OCI-LY1 (cell line): Measurements from ENCODE around the gene SCART1.

Experiments used
- H2AFZ ChIP-seq: fragments of 200-600 bp; sonication (generic), shearing (Covaris generic); 2 replicates; pipeline ENCODE4 v1.6.0; 2014; ENCODE audit warnings: antibody characterized with exemption, mild to moderate bottlenecking, low read length
- H3F3A ChIP-seq: fragments of 200-600 bp; sonication (generic), shearing (Covaris generic); 2 replicates; pipeline ENCODE4 v1.6.0; 2014; ENCODE audit warnings: mild to moderate bottlenecking, antibody characterized with exemption, low read length, moderate library complexity; ENCODE audit not compliant: insufficient read depth
- H3K27ac ChIP-seq: fragments of 200-600 bp; sonication (generic); 2 replicates; pipeline ENCODE4 v1.5.1; 2014; ENCODE audit warnings: low read length, mixed run types, mild to moderate bottlenecking, low read depth; ENCODE audit not compliant: poor library complexity, severe bottlenecking
- H3K27me3 ChIP-seq: fragments of 200-600 bp; sonication (generic); 2 replicates; pipeline ENCODE4 v1.6.0; 2014; ENCODE audit warnings: antibody characterized with exemption, mild to moderate bottlenecking, low read length, moderate library complexity; ENCODE audit not compliant: insufficient read depth
- H3K36me3 ChIP-seq: fragments of 200-600 bp; sonication (generic); 2 replicates; pipeline ENCODE4 v1.6.1; 2014; ENCODE audit warnings: mild to moderate bottlenecking, antibody characterized with exemption, low read length, moderate library complexity, mixed read lengths; ENCODE audit not compliant: insufficient read depth
- H3K4me1 ChIP-seq: fragments of 200-600 bp; sonication (generic); 2 replicates; pipeline ENCODE4 v1.5.1; 2014; ENCODE audit warnings: mild to moderate bottlenecking, low read length, moderate library complexity; ENCODE audit not compliant: insufficient read depth, severe bottlenecking
- H3K4me2 ChIP-seq: fragments of 200-600 bp; sonication (generic), shearing (Covaris generic); 2 replicates; pipeline ENCODE4 v1.6.1; 2014; ENCODE audit warnings: low read length
- H3K4me3 ChIP-seq: fragments of 200-600 bp; sonication (generic); 2 replicates; pipeline ENCODE4 v1.5.1; 2014; ENCODE audit warnings: low read length, low read depth, mild to moderate bottlenecking, mixed read lengths; ENCODE audit not compliant: poor library complexity, severe bottlenecking
- H3K79me2 ChIP-seq: fragments of 200-600 bp; shearing (Covaris generic); 2 replicates; pipeline ENCODE4 v1.6.1; 2016; ENCODE audit warnings: mixed run types, low read length, mixed read lengths; ENCODE audit not compliant: insufficient read depth
- H3K9ac ChIP-seq: fragments of 200-600 bp; sonication (generic), shearing (Covaris generic); 2 replicates; pipeline ENCODE4 v1.6.1; 2014; ENCODE audit warnings: mild to moderate bottlenecking, low read length, mixed read lengths
- H3K9me2 ChIP-seq: fragments of 200-600 bp; sonication (generic), shearing (Covaris generic); 2 replicates; pipeline ENCODE4 v1.6.1; 2014; ENCODE audit warnings: low read depth, mild to moderate bottlenecking, low read length, mixed read lengths
- H3K9me3 ChIP-seq: fragments of 200-600 bp; shearing (Covaris generic); 2 replicates; pipeline ENCODE4 v1.6.1; 2014; ENCODE audit warnings: low read length, mixed read lengths
- H4K20me1 ChIP-seq: fragments of 200-600 bp; sonication (generic), shearing (Covaris generic); 2 replicates; pipeline ENCODE4 v1.6.0; 2016; ENCODE audit warnings: mild to moderate bottlenecking, low read length; ENCODE audit not compliant: insufficient read depth
- EZH2 ChIP-seq: fragments of 200-600 bp; sonication (generic), shearing (Covaris generic); IDR thresholded peaks from 2 replicates; pipeline ENCODE4 v1.8.0; 2017; ENCODE audit warnings: borderline replicate concordance, mixed run types, mild to moderate bottlenecking, antibody characterized with exemption, low read length, moderate library complexity, mixed read lengths
- TF ChIP-seq, protein P1 (sequence below): fragments of 200-600 bp; sonication (generic), shearing (Covaris generic); IDR thresholded peaks from 2 replicates; pipeline ENCODE4 v1.5.1; 2017; ENCODE audit warnings: mild to moderate bottlenecking, antibody characterized with exemption, low read length, moderate library complexity, mixed read lengths

Gene SCART1

DNA sequence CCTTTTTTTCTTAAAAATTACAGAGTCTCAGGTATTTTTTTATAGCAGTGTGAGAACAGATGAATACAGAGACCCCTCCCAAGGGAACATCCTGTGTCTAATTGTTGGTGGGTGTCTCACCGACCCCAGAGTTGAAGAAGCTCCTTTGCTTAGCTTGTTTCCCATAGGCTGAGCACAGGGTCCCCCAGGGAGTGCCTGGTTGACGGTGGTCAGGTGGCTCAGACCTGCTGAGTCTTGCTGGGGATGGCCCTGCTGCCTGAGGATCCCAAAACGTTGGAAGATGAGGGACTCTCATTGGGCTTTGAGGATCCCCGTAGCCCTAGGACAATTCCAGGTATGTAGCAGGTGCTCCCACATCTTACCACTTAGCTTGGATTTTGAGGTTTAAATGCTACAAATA, 19.5 kb downstream of the SCART1 start:
- Histone ChIP-seq H3K9me3 (no peaks in the 10 kb centered on the region), H3K9me2 (no peaks in the 10 kb centered on the region)
- TF ChIP-seq EZH2: no peak
- TF ChIP-seq, protein P1, sequence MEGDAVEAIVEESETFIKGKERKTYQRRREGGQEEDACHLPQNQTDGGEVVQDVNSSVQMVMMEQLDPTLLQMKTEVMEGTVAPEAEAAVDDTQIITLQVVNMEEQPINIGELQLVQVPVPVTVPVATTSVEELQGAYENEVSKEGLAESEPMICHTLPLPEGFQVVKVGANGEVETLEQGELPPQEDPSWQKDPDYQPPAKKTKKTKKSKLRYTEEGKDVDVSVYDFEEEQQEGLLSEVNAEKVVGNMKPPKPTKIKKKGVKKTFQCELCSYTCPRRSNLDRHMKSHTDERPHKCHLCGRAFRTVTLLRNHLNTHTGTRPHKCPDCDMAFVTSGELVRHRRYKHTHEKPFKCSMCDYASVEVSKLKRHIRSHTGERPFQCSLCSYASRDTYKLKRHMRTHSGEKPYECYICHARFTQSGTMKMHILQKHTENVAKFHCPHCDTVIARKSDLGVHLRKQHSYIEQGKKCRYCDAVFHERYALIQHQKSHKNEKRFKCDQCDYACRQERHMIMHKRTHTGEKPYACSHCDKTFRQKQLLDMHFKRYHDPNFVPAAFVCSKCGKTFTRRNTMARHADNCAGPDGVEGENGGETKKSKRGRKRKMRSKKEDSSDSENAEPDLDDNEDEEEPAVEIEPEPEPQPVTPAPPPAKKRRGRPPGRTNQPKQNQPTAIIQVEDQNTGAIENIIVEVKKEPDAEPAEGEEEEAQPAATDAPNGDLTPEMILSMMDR: no peak

DNA sequence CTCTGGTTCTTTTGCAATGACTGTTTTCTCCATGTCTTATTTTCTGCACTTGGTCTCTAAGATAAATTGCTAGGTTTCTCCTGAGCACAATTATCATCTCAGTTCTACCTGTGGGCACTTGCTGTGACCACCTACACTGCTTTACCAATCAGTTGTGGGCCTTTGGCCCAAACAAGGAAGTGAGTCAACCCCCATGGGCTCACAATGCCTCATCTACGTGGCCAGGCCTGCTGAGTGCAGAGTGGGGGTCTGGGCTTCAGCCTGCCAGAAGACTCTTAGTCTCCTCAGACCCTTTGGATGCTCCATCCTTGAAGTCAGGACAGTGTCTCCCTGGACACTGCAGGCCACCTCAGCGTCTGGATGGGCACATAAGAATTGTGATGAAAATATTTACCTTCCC, 20.3 kb downstream of the SCART1 start:
- H2AFZ ChIP-seq: no peak overlapping the region
- no peaks in the 10 kb centered on the region for H3F3A ChIP-seq
- TF ChIP-seq EZH2: no peak
- TF ChIP-seq, protein P1: no peak
- no peaks in the 10 kb centered on the region for H3K9me2 ChIP-seq
- no peaks in the 10 kb centered on the region for H3K9me3 ChIP-seq
- H3K4me2 ChIP-seq: no peak overlapping the region
- H3K79me2 ChIP-seq: no peaks in the 10 kb centered on the region
- H3K4me3 ChIP-seq: no peak overlapping the region
- H3K36me3 ChIP-seq: peaks cover 5% of the 10 kb centered on the region; the same call in 1 of the 2 replicates
- no peaks in the 10 kb centered on the region for H3K4me1 ChIP-seq
- no peaks in the 10 kb centered on the region for H4K20me1 ChIP-seq
- H3K9ac ChIP-seq: no peak overlapping the region
- no peak overlapping the region for H3K27ac ChIP-seq
- H3K27me3 ChIP-seq: no peaks in the 10 kb centered on the region

More for the DNA sequence above, 19.5 kb downstream of the SCART1 start:
- Histone ChIP-seq H3K27me3 (no peaks in the 10 kb centered on the region), H3K4me2 (no peak overlapping the region), H3F3A (no peaks in the 10 kb centered on the region), H3K27ac (no peak overlapping the region), H3K9ac (no peak overlapping the region), H3K79me2 (no peaks in the 10 kb centered on the region), H2AFZ (no peak overlapping the region), H3K36me3 (peaks cover 7% of the 10 kb centered on the region), H3K4me3 (no peak overlapping the region), H3K4me1 (no peaks in the 10 kb centered on the region), H4K20me1 (no peaks in the 10 kb centered on the region)

DNA sequence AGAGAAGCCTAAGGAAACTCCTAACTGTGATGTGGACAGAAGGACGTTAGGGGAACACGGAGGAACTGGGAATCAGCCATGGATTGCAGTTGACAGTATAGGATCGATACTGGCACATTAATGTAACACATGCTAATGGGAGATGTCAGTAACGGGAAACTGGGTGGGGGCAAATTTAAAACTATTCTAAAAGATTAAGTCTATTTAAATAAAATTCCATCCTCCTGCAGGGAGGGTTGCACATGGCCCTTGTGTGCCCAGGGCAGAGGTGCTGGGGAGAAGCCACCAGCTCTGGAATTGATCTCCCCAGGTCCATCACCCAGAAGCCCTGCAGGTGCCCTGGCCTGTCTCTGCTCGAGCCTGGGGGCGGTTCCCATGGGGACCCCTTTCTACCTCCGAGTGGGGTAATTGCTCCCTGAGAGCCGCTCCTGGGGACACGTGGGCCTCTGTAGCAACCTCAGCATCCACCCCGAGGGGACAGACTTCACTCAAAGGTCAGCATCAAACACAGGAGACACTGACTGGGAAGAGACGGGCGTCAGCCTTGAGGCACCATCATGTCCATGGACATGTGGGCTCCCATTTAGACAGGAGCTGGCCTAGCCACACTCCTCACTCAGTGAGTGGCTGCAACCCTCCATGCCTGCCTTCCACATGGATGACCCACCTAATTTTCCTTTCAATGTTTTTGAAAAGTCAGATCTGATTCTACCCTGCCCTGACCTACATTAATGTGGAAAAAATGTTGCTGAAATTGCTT, 21.1 kb downstream of the SCART1 start:
- H3K9me3 ChIP-seq: no peaks in the 10 kb centered on the region
- H3F3A ChIP-seq: no peaks in the 10 kb centered on the region
- no peaks in the 10 kb centered on the region for H4K20me1 ChIP-seq
- no peaks in the 10 kb centered on the region for H3K9me2 ChIP-seq
- no peaks in the 10 kb centered on the region for H3K27me3 ChIP-seq
- H2AFZ ChIP-seq: no peak overlapping the region
- H3K4me1 ChIP-seq: no peaks in the 10 kb centered on the region
- TF ChIP-seq, protein P1: no peak
- TF ChIP-seq EZH2: no peak
- no peak overlapping the region for H3K9ac ChIP-seq
- H3K79me2 ChIP-seq: no peaks in the 10 kb centered on the region
- no peak overlapping the region for H3K27ac ChIP-seq
- H3K36me3 ChIP-seq: 0 out of 2 replicates have a peak, but pooled peaks cover 5% of the 10 kb centered on the region
- no peak overlapping the region for H3K4me3 ChIP-seq
- no peak overlapping the region for H3K4me2 ChIP-seq
